HCT116 (cell line): ENCODE measurements around the gene USP12. TPM values are rescaled to one million over a fixed set of nuclear protein-coding genes. Genes with fewer than 3 reads are reported as not detected.

Experiments
- ATAC-seq: fragments of 200-7000 bp; cut with Tn5 transposase; 2 replicates; pipeline ENCODE4 v1.9.1; 2020; ENCODE audit warnings: mild to moderate bottlenecking, moderate library complexity
- BruUV-seq: library from RNA; stranded (reverse); fragments of 400-500 nt; replicated peaks from 2 replicates; lab custom pipeline; 2021; lab: Mats Ljungman, UMichigan
- CTCF ChIA-PET: fragments of 300-600 bp; sonication (Branson Sonifier 250); formaldehyde crosslinking; loops from one replicate; lab custom pipeline; 2021; ENCODE audit warnings: antibody characterized with exemption; lab: Charles Lee
- POLR2A ChIA-PET: fragments of 300-600, 350-600 bp; sonication (Branson Sonifier 250); formaldehyde crosslinking; loops from one replicate; lab custom pipeline; 2021; ENCODE audit warnings: antibody characterized with exemption; lab: Charles Lee
- RAD21 ChIA-PET, 2 experiments: fragments of 300-600 bp; sonication (Branson Sonifier 250); formaldehyde crosslinking; loops; one replicate each; lab custom pipeline; 2023; ENCODE audit warnings: low total read pairs in 2 of 2; ENCODE audit not compliant: uncharacterized antibody in 2 of 2, unreplicated experiment in 2 of 2, low non-redundant PET in 1 of 2; lab: Charles Lee
- DNase-seq: peaks from one replicate; pipeline ENCODE4 v3.0.0-alpha.2; 2010; ENCODE audit warnings: low read depth, low spot score
- H2AFZ ChIP-seq: fragments of 200-600 bp; shearing (Covaris generic), sonication (generic); 2 replicates; pipeline ENCODE4 v1.6.1; 2017; ENCODE audit warnings: low read depth, mixed run types, mixed read lengths, antibody characterized with exemption, low read length; ENCODE audit not compliant: poor library complexity, severe bottlenecking
- H3K27ac ChIP-seq: 2 replicates; pipeline ENCODE4 v1.5.1; 2012; ENCODE audit warnings: low read depth, low read length
- H3K27me3 ChIP-seq: fragments of 200-600 bp; sonication (generic); 2 replicates; pipeline ENCODE4 v1.6.1; 2016; ENCODE audit warnings: mixed run types, low read length, mixed read lengths; ENCODE audit not compliant: insufficient read depth
- H3K36me3 ChIP-seq, 2 experiments: fragments of 200-500 bp in 1 of 2; fragments of 200-600 bp in 1 of 2; sonication (Bioruptor generic) in 1 of 2; sonication (generic) in 1 of 2; 2 replicates each; pipeline versions ENCODE4 v1.5.1 to v1.6.1; 2014 to 2016; ENCODE audit warnings: low read length in 2 of 2, inconsistent platforms in 1 of 2, mixed read lengths in 1 of 2, mixed run types in 1 of 2; ENCODE audit not compliant: insufficient read depth in 2 of 2, control insufficient read depth in 1 of 2
- H3K4me1 ChIP-seq, 2 experiments: fragments of 200-600 bp in 1 of 2; sonication (generic) in 1 of 2; 2 replicates each; pipeline versions ENCODE4 v1.5.1 to v1.6.1; 2012 to 2017; ENCODE audit warnings: low read length in 2 of 2, inconsistent platforms in 1 of 2, mild to moderate bottlenecking in 1 of 2, mixed read lengths in 1 of 2, mixed run types in 1 of 2, moderate library complexity in 1 of 2; ENCODE audit not compliant: insufficient read depth in 2 of 2, control insufficient read depth in 1 of 2
- H3K4me2 ChIP-seq: fragments of 200-600 bp; sonication (generic); 2 replicates; pipeline ENCODE4 v1.6.1; 2017; ENCODE audit warnings: mixed run types, low read length, mixed read lengths
- H3K4me3 ChIP-seq, 2 experiments: fragments of 200-600 bp in 1 of 2; sonication (generic) in 1 of 2; replicated peaks in 1 of 2; 2 replicates each; pipeline ENCODE4 v1.5.1; 2011 to 2016; ENCODE audit warnings: low read length in 2 of 2, control low read depth in 1 of 2, low read depth in 1 of 2, mild to moderate bottlenecking in 1 of 2, mixed read lengths in 1 of 2, mixed run types in 1 of 2
- H3K79me2 ChIP-seq: fragments of 200-600 bp; sonication (generic); 2 replicates; pipeline ENCODE4 v1.6.1; 2017; ENCODE audit warnings: mild to moderate bottlenecking, mixed run types, low read length, moderate library complexity, mixed read lengths; ENCODE audit not compliant: insufficient read depth
- H3K9ac ChIP-seq: fragments of 200-600 bp; sonication (generic); 2 replicates; pipeline ENCODE4 v1.6.1; 2016; ENCODE audit warnings: low read length, mixed read lengths
- H3K9me2 ChIP-seq: fragments of 200-600 bp; sonication (generic), shearing (Covaris generic); 2 replicates; pipeline ENCODE4 v1.6.1; 2017; ENCODE audit warnings: mixed run types, mild to moderate bottlenecking, moderate library complexity; ENCODE audit not compliant: insufficient read depth
- H3K9me3 ChIP-seq, 2 experiments: fragments of 200-500 bp in 1 of 2; fragments of 200-600 bp in 1 of 2; sonication (Bioruptor generic) in 1 of 2; sonication (generic) in 1 of 2; 2 replicates each; pipeline ENCODE4 v1.6.1; 2014 to 2017; ENCODE audit warnings: low read length in 2 of 2, mixed read lengths in 2 of 2, inconsistent platforms in 1 of 2, low read depth in 1 of 2, mild to moderate bottlenecking in 1 of 2, mixed run types in 1 of 2, moderate library complexity in 1 of 2; ENCODE audit not compliant: control insufficient read depth in 1 of 2, insufficient read depth in 1 of 2
- H4K20me1 ChIP-seq: fragments of 200-600 bp; sonication (generic), shearing (Covaris generic); 2 replicates; pipeline ENCODE4 v1.6.1; 2017; ENCODE audit warnings: mixed run types, mild to moderate bottlenecking, moderate library complexity; ENCODE audit not compliant: insufficient read depth
- CBX3 ChIP-seq: IDR thresholded peaks from 2 replicates; pipeline ENCODE4 v1.6.1; 2012; ENCODE audit warnings: low read depth
- CEBPB ChIP-seq: IDR thresholded peaks from 2 replicates; pipeline ENCODE4 v1.6.1; 2012; ENCODE audit warnings: low read depth
- EGR1 ChIP-seq: IDR thresholded peaks from 2 replicates; pipeline ENCODE4 v1.6.1; 2012; ENCODE audit warnings: low read depth
- ELF1 ChIP-seq: IDR thresholded peaks from 2 replicates; pipeline ENCODE4 v1.6.1; 2012; ENCODE audit warnings: low read depth, borderline replicate concordance
- EZH2 ChIP-seq: fragments of 200-600 bp; sonication (generic); IDR thresholded peaks from 2 replicates; pipeline ENCODE4 v1.6.1; 2017; ENCODE audit warnings: antibody characterized with exemption, mixed run types
- EZH2phosphoT487 ChIP-seq: fragments of 200-600 bp; IDR thresholded peaks from 2 replicates; pipeline ENCODE4 v1.6.1; 2018; ENCODE audit warnings: antibody characterized with exemption, borderline replicate concordance
- FOSL1 ChIP-seq: IDR thresholded peaks from 2 replicates; pipeline ENCODE4 v1.6.1; 2012; ENCODE audit warnings: low read depth
- JUND ChIP-seq: IDR thresholded peaks from 2 replicates; pipeline ENCODE4 v1.6.1; 2012
- POLR2A ChIP-seq: IDR thresholded peaks from 2 replicates; pipeline ENCODE4 v1.7.0; 2011; ENCODE audit warnings: borderline replicate concordance; ENCODE audit not compliant: insufficient read depth, insufficient read length; ENCODE audit errors: extremely low read depth
- POLR2AphosphoS5 ChIP-seq: IDR thresholded peaks from 2 replicates; pipeline ENCODE4 v1.6.1; 2011; ENCODE audit warnings: mild to moderate bottlenecking, low read depth, low read length, moderate library complexity
- RAD21 ChIP-seq: IDR thresholded peaks from 2 replicates; pipeline ENCODE4 v1.6.1; 2012; ENCODE audit warnings: low read depth, mild to moderate bottlenecking
- SP1 ChIP-seq: IDR thresholded peaks from 2 replicates; pipeline ENCODE4 v1.6.1; 2012; ENCODE audit warnings: low read depth
- SRF ChIP-seq: IDR thresholded peaks from 2 replicates; pipeline ENCODE4 v1.6.1; 2012; ENCODE audit warnings: low read depth
- YY1 ChIP-seq: IDR thresholded peaks from 2 replicates; pipeline ENCODE4 v1.6.1; 2011; ENCODE audit warnings: low read length, low read depth, moderate library complexity, mild to moderate bottlenecking; ENCODE audit not compliant: insufficient replicate concordance; ENCODE audit errors: extremely low read depth
- ZFX ChIP-seq: fragments of 450-650 bp; IDR thresholded peaks from 2 replicates; pipeline ENCODE4 v1.6.1; 2017
- intact Hi-C: fragments of 100-400 bp; cut with micrococcal nuclease; formaldehyde crosslinking; loops from 2 replicates; pipeline ENCODE4 v1.10.0; 2022
- total RNA-seq: library from RNA; stranded (reverse); gene quantifications from one replicate; pipeline ENCODE4 v1.2.1, GENCODE V29; 2021; ENCODE audit not compliant: unreplicated experiment
- TF ChIP-seq, protein P1 (sequence below): IDR thresholded peaks from 2 replicates; pipeline ENCODE4 v1.6.1; 2012
- TF ChIP-seq, protein P2 (sequence below), 3 experiments: fragments of 200-600 bp in 1 of 3; sonication (generic) in 1 of 3; IDR thresholded peaks in 2 of 3; conservative IDR thresholded peaks in 1 of 3; 2 replicates each; pipeline ENCODE4 v1.5.1; 2012 to 2017; ENCODE audit warnings: low read depth in 2 of 3, low read length in 2 of 3, antibody characterized with exemption in 1 of 3, borderline replicate concordance in 1 of 3, control low read depth in 1 of 3, mild to moderate bottlenecking in 1 of 3, mixed read lengths in 1 of 3, mixed run types in 1 of 3, moderate library complexity in 1 of 3; ENCODE audit not compliant: insufficient read depth in 1 of 3
- TF ChIP-seq, protein P3 (sequence below): IDR thresholded peaks from 2 replicates; pipeline ENCODE4 v1.6.1; 2011; ENCODE audit warnings: mild to moderate bottlenecking, low read length, moderate library complexity; ENCODE audit not compliant: insufficient replicate concordance; ENCODE audit errors: extremely low read depth
- TF ChIP-seq, protein P4 (sequence below): IDR thresholded peaks from 2 replicates; pipeline ENCODE4 v1.6.1; 2012; ENCODE audit warnings: low read depth
- TF ChIP-seq, protein P5 (sequence below): IDR thresholded peaks from 2 replicates; pipeline ENCODE4 v1.6.1; 2012

Gene USP12
- total RNA-seq, 1 experiment from 2014 or later = 28.3 TPM

DNA sequence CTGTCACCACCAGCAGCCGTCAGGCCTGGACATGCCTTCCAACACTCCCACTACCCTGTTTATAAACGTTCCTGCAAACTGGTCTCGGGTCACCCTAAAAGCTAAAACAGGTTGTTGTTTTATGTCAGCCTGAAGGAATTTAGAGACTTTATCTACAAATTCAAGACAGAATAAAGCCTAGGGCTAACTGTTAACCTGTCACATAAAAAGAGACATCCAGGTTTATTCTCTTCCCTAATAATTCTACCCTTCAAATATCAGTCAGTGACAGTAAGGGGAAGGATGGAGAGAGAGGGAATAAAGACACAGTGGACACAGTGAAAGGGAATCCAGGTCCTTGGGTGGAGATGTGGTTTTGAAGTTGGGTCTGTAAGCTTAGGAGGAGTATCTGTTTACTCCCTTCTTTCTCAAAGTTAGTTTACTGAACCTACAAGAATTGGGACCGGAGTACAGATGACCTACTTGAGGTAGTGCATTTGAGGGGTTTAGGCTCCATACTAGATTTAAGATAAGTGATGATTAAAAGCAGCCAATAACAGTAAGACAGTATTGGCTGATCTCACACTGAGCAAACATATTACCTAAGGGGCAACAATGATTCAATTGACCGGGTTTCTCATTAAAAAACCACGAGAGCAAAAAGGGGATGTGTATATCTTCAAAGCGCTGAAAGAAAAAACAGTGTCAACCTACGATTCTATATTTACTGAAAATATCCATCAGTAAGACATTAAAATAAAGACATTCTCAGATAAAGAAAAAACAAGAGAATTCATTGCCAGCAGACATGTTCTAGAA, 142.7 kb downstream of the USP12 start:
- intact Hi-C loops = no loop called here
- Histone ChIP-seq H2AFZ (no peak overlapping the region), H4K20me1 (no peaks in the 10 kb centered on the region), H3K9me2 (no peaks in the 10 kb centered on the region), H3K4me1 (no peaks in the 10 kb centered on the region), H3K9ac (no peak overlapping the region), H3K4me2 (no peak overlapping the region), H3K79me2 (no peaks in the 10 kb centered on the region), H3K27ac (no peak overlapping the region), H3K4me3 (no peak overlapping the region), H3K27me3 (no peaks in the 10 kb centered on the region), H3K9me3 (no peaks in the 10 kb centered on the region), H3K36me3 (no peaks in the 10 kb centered on the region)
- ATAC-seq (no peak), DNase-seq (no peak)
- ChIA-PET CTCF (no interaction called here), POLR2A (no interaction called here), RAD21 (no interaction called here)
- TF ChIP-seq JUND = no peak
- TF ChIP-seq SP1 = no peak
- TF ChIP-seq, protein P1, sequence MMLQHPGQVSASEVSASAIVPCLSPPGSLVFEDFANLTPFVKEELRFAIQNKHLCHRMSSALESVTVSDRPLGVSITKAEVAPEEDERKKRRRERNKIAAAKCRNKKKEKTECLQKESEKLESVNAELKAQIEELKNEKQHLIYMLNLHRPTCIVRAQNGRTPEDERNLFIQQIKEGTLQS = no peak
- TF ChIP-seq CEBPB = no peak
- TF ChIP-seq ZFX = no peak
- TF ChIP-seq RAD21 = no peak
- no peak for TF ChIP-seq CBX3
- TF ChIP-seq, protein P2, sequence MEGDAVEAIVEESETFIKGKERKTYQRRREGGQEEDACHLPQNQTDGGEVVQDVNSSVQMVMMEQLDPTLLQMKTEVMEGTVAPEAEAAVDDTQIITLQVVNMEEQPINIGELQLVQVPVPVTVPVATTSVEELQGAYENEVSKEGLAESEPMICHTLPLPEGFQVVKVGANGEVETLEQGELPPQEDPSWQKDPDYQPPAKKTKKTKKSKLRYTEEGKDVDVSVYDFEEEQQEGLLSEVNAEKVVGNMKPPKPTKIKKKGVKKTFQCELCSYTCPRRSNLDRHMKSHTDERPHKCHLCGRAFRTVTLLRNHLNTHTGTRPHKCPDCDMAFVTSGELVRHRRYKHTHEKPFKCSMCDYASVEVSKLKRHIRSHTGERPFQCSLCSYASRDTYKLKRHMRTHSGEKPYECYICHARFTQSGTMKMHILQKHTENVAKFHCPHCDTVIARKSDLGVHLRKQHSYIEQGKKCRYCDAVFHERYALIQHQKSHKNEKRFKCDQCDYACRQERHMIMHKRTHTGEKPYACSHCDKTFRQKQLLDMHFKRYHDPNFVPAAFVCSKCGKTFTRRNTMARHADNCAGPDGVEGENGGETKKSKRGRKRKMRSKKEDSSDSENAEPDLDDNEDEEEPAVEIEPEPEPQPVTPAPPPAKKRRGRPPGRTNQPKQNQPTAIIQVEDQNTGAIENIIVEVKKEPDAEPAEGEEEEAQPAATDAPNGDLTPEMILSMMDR (IDR thresholded peaks at IDR 0.05 in 2 of 3, conservative IDR thresholded peaks at IDR 0.05 in 1 of 3; ENCODE audit: borderline replicate concordance in 1 of 3, insufficient read depth in 1 of 3, low read depth in 2 of 3, low read length in 2 of 3) = no peak
- no peak for TF ChIP-seq POLR2AphosphoS5
- no peak for TF ChIP-seq EZH2phosphoT487
- TF ChIP-seq ELF1 = no peak
- TF ChIP-seq, protein P3, sequence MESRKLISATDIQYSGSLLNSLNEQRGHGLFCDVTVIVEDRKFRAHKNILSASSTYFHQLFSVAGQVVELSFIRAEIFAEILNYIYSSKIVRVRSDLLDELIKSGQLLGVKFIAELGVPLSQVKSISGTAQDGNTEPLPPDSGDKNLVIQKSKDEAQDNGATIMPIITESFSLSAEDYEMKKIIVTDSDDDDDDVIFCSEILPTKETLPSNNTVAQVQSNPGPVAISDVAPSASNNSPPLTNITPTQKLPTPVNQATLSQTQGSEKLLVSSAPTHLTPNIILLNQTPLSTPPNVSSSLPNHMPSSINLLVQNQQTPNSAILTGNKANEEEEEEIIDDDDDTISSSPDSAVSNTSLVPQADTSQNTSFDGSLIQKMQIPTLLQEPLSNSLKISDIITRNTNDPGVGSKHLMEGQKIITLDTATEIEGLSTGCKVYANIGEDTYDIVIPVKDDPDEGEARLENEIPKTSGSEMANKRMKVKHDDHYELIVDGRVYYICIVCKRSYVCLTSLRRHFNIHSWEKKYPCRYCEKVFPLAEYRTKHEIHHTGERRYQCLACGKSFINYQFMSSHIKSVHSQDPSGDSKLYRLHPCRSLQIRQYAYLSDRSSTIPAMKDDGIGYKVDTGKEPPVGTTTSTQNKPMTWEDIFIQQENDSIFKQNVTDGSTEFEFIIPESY = no peak
- TF ChIP-seq, protein P4, sequence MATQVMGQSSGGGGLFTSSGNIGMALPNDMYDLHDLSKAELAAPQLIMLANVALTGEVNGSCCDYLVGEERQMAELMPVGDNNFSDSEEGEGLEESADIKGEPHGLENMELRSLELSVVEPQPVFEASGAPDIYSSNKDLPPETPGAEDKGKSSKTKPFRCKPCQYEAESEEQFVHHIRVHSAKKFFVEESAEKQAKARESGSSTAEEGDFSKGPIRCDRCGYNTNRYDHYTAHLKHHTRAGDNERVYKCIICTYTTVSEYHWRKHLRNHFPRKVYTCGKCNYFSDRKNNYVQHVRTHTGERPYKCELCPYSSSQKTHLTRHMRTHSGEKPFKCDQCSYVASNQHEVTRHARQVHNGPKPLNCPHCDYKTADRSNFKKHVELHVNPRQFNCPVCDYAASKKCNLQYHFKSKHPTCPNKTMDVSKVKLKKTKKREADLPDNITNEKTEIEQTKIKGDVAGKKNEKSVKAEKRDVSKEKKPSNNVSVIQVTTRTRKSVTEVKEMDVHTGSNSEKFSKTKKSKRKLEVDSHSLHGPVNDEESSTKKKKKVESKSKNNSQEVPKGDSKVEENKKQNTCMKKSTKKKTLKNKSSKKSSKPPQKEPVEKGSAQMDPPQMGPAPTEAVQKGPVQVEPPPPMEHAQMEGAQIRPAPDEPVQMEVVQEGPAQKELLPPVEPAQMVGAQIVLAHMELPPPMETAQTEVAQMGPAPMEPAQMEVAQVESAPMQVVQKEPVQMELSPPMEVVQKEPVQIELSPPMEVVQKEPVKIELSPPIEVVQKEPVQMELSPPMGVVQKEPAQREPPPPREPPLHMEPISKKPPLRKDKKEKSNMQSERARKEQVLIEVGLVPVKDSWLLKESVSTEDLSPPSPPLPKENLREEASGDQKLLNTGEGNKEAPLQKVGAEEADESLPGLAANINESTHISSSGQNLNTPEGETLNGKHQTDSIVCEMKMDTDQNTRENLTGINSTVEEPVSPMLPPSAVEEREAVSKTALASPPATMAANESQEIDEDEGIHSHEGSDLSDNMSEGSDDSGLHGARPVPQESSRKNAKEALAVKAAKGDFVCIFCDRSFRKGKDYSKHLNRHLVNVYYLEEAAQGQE = no peak
- TF ChIP-seq, protein P5, sequence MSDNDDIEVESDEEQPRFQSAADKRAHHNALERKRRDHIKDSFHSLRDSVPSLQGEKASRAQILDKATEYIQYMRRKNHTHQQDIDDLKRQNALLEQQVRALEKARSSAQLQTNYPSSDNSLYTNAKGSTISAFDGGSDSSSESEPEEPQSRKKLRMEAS = no peak
- no peak for TF ChIP-seq SRF
- no peak for TF ChIP-seq EZH2
- TF ChIP-seq FOSL1 = no peak
- TF ChIP-seq EGR1 = no peak
- TF ChIP-seq POLR2A = no peak
- no peak for TF ChIP-seq YY1
- BruUV-seq = no TSS peak
